HepG2 (cell line): ENCODE measurements around the gene TTC23. TPM values are rescaled to one million over a fixed set of nuclear protein-coding genes. Genes with fewer than 3 reads are reported as not detected.
A peak's percentile ranks its signal among the peaks of the same experiment; 100 is the strongest.

ENCODE experiments used
- CHD2 ChIP-seq: IDR thresholded peaks from 2 replicates; pipeline ENCODE4 v1.6.1; 2011; ENCODE audit warnings: low read depth, low read length, improper control_type of control experiment
- DNMT1 ChIP-seq: sonication (generic); formaldehyde crosslinking; IDR thresholded peaks from 2 replicates; pipeline ENCODE4 v1.5.1; 2020; ENCODE audit warnings: mild to moderate bottlenecking, missing genetic modification reagents
- DZIP1 ChIP-seq: sonication (generic); formaldehyde crosslinking; IDR thresholded peaks from 2 replicates; pipeline ENCODE4 v1.5.0; 2020; ENCODE audit warnings: mild to moderate bottlenecking, missing genetic modification reagents
- MAFF ChIP-seq: IDR thresholded peaks from 2 replicates; pipeline ENCODE4 v1.6.1; 2011; ENCODE audit warnings: low read depth, low read length, improper control_type of control experiment
- NFYB ChIP-seq: sonication (generic); formaldehyde crosslinking; IDR thresholded peaks from 2 replicates; pipeline ENCODE4 v1.4.0; 2020; ENCODE audit warnings: missing genetic modification reagents
- SRF ChIP-seq: IDR thresholded peaks from 2 replicates; pipeline ENCODE4 v1.6.1; 2011; ENCODE audit warnings: mild to moderate bottlenecking, low read depth, low read length, moderate library complexity
- TFE3 ChIP-seq: IDR thresholded peaks from 2 replicates; pipeline ENCODE4 v1.6.1; 2016
- THAP9 ChIP-seq: sonication (generic); formaldehyde crosslinking; IDR thresholded peaks from 2 replicates; pipeline ENCODE4; 2020; ENCODE audit warnings: missing genetic modification reagents, mild to moderate bottlenecking, borderline replicate concordance
- TSC22D2 ChIP-seq: sonication (generic); formaldehyde crosslinking; IDR thresholded peaks from 2 replicates; pipeline ENCODE4 v1.5.1; 2020; ENCODE audit warnings: missing genetic modification reagents, mild to moderate bottlenecking, borderline replicate concordance
- USF2 ChIP-seq, 2 experiments: sonication (generic) in 1 of 2; formaldehyde crosslinking in 1 of 2; IDR thresholded peaks; 2 replicates each; pipeline versions ENCODE4 v1.5.1 to v1.6.1; 2011 to 2020; ENCODE audit warnings: borderline replicate concordance in 1 of 2, low read depth in 1 of 2, low read length in 1 of 2, mild to moderate bottlenecking in 1 of 2, missing genetic modification reagents in 1 of 2, moderate library complexity in 1 of 2
- ZBTB37 ChIP-seq: sonication (generic); formaldehyde crosslinking; IDR thresholded peaks from 2 replicates; pipeline ENCODE4 v1.4.0; 2020; ENCODE audit warnings: mild to moderate bottlenecking, missing genetic modification reagents
- ZNF414 ChIP-seq: sonication (generic); formaldehyde crosslinking; IDR thresholded peaks from 2 replicates; pipeline ENCODE4 v1.5.0; 2020; ENCODE audit warnings: missing genetic modification reagents
- ZNF879 ChIP-seq: sonication (generic); formaldehyde crosslinking; IDR thresholded peaks from 2 replicates; pipeline ENCODE4 v1.8.1; 2023; ENCODE audit warnings: missing genetic modification reagents
- polyA plus RNA-seq, 8 experiments: library from polyadenylated mRNA; depleted of rRNA in 3 of 8; stranded (reverse) in 7 of 8; unstranded in 1 of 8; fragments of >200 nt; fragmentation: Illumina TruSeq in 4 of 8; extraction: Trizol in 4 of 8; gene quantifications; 2 replicates each; pipeline versions ENCODE4 v1.2.1 to v1.2.3, GENCODE V29; 2011 to 2016; ENCODE audit warnings: low read depth in 4 of 8, missing spikeins in 1 of 8, mixed read lengths in 1 of 8; ENCODE audit not compliant: insufficient read depth in 1 of 8
- total RNA-seq, 5 experiments: library from RNA; depleted of rRNA; stranded (reverse); fragments of >200 nt; fragmentation: Illumina TruSeq; extraction: Trizol; gene quantifications; 2 replicates each; pipeline ENCODE4 v1.2.3, GENCODE V29; 2016; ENCODE audit warnings: low read depth in 1 of 5

The TTC23 gene
- total and polyA plus RNA-seq, 2 of the 13 experiments (the other 11 are each of a cell fraction or from before 2014, with no cell fraction given), result 1.6 to 11.7 TPM

GRCh38 chr15:99104788-99105513 is 144.4 kb downstream of the TTC23 start, which contains the start of gene SYNM (continued):
- peak; percentile 52 for TF ChIP-seq DZIP1 (CRISPR knock-in tag)
- TF ChIP-seq NFYB (CRISPR knock-in tag), result peak; percentile 71
- TF ChIP-seq TFE3 (CRISPR knock-in tag), result no peak
- TF ChIP-seq DNMT1 (CRISPR knock-in tag), result peak; percentile 84; the same call in 1 of the 2 replicates
- no peak for TF ChIP-seq MAFF
- TF ChIP-seq USF2 (IDR thresholded peaks at IDR 0.05; ENCODE audit: low read depth, low read length), result no peak
- TF ChIP-seq USF2 (CRISPR knock-in tag; IDR thresholded peaks at IDR 0.05; ENCODE audit: borderline replicate concordance), result no peak
- no peak for TF ChIP-seq SRF
- TF ChIP-seq ZBTB37 (CRISPR knock-in tag), result no peak
- no peak for TF ChIP-seq TSC22D2
- no peak for TF ChIP-seq ZNF414 (CRISPR knock-in tag)
- TF ChIP-seq THAP9 (CRISPR knock-in tag), result no peak
- peak; percentile 43; the same call in 1 of the 2 replicates for TF ChIP-seq ZNF879
- TF ChIP-seq CHD2, result no peak
